Keratinocyte (primary cell): ENCODE measurements around the gene MEIS2.

Experiments
- EZH2 ChIP-seq: IDR thresholded peaks from one replicate; pipeline ENCODE4 v1.6.1; 2012; ENCODE audit warnings: inconsistent platforms, mild to moderate bottlenecking, low read length, moderate library complexity
- TF ChIP-seq, protein P1 (sequence below), 3 experiments: IDR thresholded peaks in 1 of 3; conservative IDR thresholded peaks in 1 of 3; optimal IDR thresholded peaks in 1 of 3; 2 replicates in 2 of 3; 3 replicates in 1 of 3; pipeline versions ENCODE3 to v1.5.1; 2011; ENCODE audit warnings: low read length in 3 of 3, mild to moderate bottlenecking in 3 of 3, moderate library complexity in 2 of 3, control low read depth in 1 of 3, inconsistent platforms in 1 of 3; ENCODE audit not compliant: insufficient read depth in 2 of 3; ENCODE audit errors: extremely low read depth in 1 of 3

DNA sequence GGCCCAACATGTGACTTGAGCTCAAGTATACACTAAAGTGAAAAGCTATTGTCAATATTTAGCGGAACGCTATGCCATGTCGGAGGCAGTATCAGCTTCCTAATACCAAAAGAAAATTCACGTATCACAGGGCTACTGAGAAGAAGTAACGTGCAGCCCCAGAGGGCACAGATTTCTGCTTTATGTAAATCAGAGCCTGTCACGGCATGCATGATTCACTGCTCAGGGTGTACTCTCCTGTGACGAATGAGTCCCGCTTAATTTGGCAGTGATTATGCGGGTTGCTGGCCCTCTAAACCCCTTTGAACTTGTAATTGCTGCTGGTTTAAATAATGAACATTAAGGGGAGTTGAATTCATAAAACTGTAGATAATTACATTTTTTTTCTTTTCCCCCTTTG, 85.3 kb downstream of the MEIS2 start:
- TF ChIP-seq, protein P1, sequence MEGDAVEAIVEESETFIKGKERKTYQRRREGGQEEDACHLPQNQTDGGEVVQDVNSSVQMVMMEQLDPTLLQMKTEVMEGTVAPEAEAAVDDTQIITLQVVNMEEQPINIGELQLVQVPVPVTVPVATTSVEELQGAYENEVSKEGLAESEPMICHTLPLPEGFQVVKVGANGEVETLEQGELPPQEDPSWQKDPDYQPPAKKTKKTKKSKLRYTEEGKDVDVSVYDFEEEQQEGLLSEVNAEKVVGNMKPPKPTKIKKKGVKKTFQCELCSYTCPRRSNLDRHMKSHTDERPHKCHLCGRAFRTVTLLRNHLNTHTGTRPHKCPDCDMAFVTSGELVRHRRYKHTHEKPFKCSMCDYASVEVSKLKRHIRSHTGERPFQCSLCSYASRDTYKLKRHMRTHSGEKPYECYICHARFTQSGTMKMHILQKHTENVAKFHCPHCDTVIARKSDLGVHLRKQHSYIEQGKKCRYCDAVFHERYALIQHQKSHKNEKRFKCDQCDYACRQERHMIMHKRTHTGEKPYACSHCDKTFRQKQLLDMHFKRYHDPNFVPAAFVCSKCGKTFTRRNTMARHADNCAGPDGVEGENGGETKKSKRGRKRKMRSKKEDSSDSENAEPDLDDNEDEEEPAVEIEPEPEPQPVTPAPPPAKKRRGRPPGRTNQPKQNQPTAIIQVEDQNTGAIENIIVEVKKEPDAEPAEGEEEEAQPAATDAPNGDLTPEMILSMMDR (optimal IDR thresholded peaks at IDR 0.05 in 1 of 3, IDR thresholded peaks at IDR 0.05 in 1 of 3, conservative IDR thresholded peaks at IDR 0.05 in 1 of 3; ENCODE audit: extremely low read depth in 1 of 3, insufficient read depth in 2 of 3, low read length in 3 of 3) = no peak
- no peak for TF ChIP-seq EZH2
